ENCODE results near the gene PPIF. TPM values are rescaled to one million over a fixed set of nuclear protein-coding genes. Genes with fewer than 3 reads are reported as not detected.

Gene PPIF
- polyA plus RNA-seq, 1 donor from 2014 or later, result 20.8 TPM

GRCh38 chr10:79354615-79355014 lies 7.3 kb downstream of the PPIF start:
- H3K27ac Mint-ChIP-seq, result peak overlapping the region in 2 of 3 donors; percentile 29 to 63
- no peak overlapping the region for H3K4me3 Mint-ChIP-seq
- H3K27me3 Mint-ChIP-seq, result peaks cover 2% of the 10 kb centered on the region
- peaks cover 27 to 33% (median 29%) of the 10 kb centered on the region in 3 donors for H3K4me1 Mint-ChIP-seq
- no peaks in the 10 kb centered on the region for H3K9me3 Mint-ChIP-seq
- H3K36me3 Mint-ChIP-seq, result peaks cover 17% of the 10 kb centered on the region

- Mint-ChIP-seq H3K4me1 (peaks cover 29 to 33% (median 29%) of the 10 kb centered on the region in 3 donors), H3K4me3 (peak overlapping the region in 1 of 4 donors; percentile 39), H3K27me3 (peaks cover 2% of the 10 kb centered on the region), H3K9me3 (no peaks in the 10 kb centered on the region), H3K27ac (peak overlapping the region in 2 of 3 donors; percentile 17 to 31), H3K36me3 (peaks cover 17% of the 10 kb centered on the region)
Observed at GRCh38 chr10:79355420-79356017, 8.2 kb downstream of the PPIF start.

- peaks cover 17% of the 10 kb centered on the region for H3K36me3 Mint-ChIP-seq
- no peak overlapping the region for H3K4me3 Mint-ChIP-seq
- H3K9me3 Mint-ChIP-seq, result no peaks in the 10 kb centered on the region
- H3K4me1 Mint-ChIP-seq, result peaks cover 29 to 33% (median 29%) of the 10 kb centered on the region in 3 donors
- peaks cover 2% of the 10 kb centered on the region for H3K27me3 Mint-ChIP-seq
- H3K27ac Mint-ChIP-seq, result peak overlapping the region in 1 of 3 donors; percentile 17
Observed at GRCh38 chr10:79356104-79356503, 8.8 kb downstream of the PPIF start.

GRCh38 chr10:79357180-79357579 lies 9.9 kb downstream of the PPIF start:
- Mint-ChIP-seq H3K4me3 (no peak overlapping the region), H3K27me3 (peaks cover 2% of the 10 kb centered on the region), H3K9me3 (no peaks in the 10 kb centered on the region), H3K27ac (no peak overlapping the region), H3K4me1 (peaks cover 29 to 33% (median 29%) of the 10 kb centered on the region in 3 donors), H3K36me3 (peaks cover 19% of the 10 kb centered on the region)

DNA sequence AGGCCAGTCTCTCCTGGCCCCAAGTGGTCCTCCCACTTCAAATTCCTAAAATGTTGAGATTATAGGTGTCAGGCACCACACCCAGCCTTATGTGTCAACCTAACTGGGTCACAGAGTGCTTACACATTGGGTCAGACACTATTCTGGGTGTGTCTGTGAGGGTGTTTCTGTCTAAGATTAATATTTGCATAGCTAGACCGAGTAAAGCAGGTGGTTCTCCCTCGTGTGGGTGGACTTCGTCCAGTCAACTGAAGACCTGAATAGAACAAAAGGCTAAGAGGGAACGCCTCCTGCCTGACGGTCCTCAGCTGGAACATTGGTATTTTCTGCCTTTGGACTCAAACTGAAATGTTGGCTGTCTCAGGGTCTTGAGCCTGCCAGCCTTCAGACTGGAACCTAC lies 11.5 kb downstream of the PPIF start:
- Mint-ChIP-seq H3K4me3 (peak overlapping the region in 1 of 4 donors; percentile 47), H3K27me3 (peaks cover 5% of the 10 kb centered on the region), H3K4me1 (peaks cover 22 to 28% (median 24%) of the 10 kb centered on the region in 3 donors), H3K36me3 (peaks cover 12% of the 10 kb centered on the region), H3K9me3 (no peaks in the 10 kb centered on the region), H3K27ac (no peak overlapping the region)

- H3K9me3 Mint-ChIP-seq, result peaks cover 0 to 4% (median 0%) of the 10 kb centered on the region in 3 donors
- H3K36me3 Mint-ChIP-seq, result peaks cover 7% of the 10 kb centered on the region
- no peak overlapping the region for H3K27ac Mint-ChIP-seq
- peaks cover 18 to 20% (median 19%) of the 10 kb centered on the region in 3 donors for H3K4me1 Mint-ChIP-seq
- peak overlapping the region in 1 of 4 donors; percentile 37 for H3K4me3 Mint-ChIP-seq
- H3K27me3 Mint-ChIP-seq, result peaks cover 5% of the 10 kb centered on the region
Observed at GRCh38 chr10:79359816-79360498, 12.7 kb downstream of the PPIF start.

GRCh38 chr10:79360499-79361342 lies 13.5 kb downstream of the PPIF start:
- Mint-ChIP-seq H3K4me3 (no peak overlapping the region), H3K36me3 (peaks cover 6% of the 10 kb centered on the region), H3K4me1 (peaks cover 13 to 16% (median 15%) of the 10 kb centered on the region in 3 donors), H3K27me3 (peaks cover 5% of the 10 kb centered on the region), H3K27ac (no peak overlapping the region), H3K9me3 (peaks cover 0 to 4% (median 0%) of the 10 kb centered on the region in 3 donors)

DNA sequence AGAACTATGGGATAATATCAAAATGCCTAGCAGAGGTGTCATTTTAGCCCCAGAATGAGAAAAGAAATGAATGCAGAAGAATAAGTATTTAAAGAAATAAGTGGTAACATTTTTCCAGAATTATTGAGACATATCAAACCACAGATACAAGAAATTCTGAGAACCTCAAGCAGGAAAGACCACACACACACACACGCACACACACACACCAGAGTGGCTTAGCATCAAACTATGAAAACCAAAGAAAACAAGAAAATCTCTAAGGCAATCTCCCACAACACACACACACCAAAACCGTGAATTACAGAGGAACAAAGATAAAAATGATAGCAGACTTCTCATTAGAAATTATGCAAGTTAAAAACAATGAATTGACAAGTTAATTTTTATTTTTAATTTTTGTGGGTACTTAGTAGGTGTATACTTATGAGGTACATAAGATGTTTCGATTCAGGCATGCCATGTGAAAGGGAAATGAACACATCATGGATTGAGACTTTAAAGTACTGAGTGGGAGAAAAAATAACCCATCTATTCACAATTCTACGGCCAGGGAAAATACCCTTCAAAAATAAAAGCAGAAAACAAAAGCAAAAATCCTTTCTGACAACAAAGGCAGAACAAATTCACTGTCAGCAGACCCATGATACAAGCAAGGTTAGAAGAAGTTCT lies 14.6 kb downstream of the PPIF start:
- H3K9me3 Mint-ChIP-seq, result peaks cover 0 to 4% (median 0%) of the 10 kb centered on the region in 3 donors
- no peak overlapping the region for H3K4me3 Mint-ChIP-seq
- peaks cover 5% of the 10 kb centered on the region for H3K27me3 Mint-ChIP-seq
- H3K27ac Mint-ChIP-seq, result no peak overlapping the region
- peaks cover 6% of the 10 kb centered on the region for H3K36me3 Mint-ChIP-seq
- peaks cover 10 to 11% (median 10%) of the 10 kb centered on the region in 3 donors for H3K4me1 Mint-ChIP-seq

DNA sequence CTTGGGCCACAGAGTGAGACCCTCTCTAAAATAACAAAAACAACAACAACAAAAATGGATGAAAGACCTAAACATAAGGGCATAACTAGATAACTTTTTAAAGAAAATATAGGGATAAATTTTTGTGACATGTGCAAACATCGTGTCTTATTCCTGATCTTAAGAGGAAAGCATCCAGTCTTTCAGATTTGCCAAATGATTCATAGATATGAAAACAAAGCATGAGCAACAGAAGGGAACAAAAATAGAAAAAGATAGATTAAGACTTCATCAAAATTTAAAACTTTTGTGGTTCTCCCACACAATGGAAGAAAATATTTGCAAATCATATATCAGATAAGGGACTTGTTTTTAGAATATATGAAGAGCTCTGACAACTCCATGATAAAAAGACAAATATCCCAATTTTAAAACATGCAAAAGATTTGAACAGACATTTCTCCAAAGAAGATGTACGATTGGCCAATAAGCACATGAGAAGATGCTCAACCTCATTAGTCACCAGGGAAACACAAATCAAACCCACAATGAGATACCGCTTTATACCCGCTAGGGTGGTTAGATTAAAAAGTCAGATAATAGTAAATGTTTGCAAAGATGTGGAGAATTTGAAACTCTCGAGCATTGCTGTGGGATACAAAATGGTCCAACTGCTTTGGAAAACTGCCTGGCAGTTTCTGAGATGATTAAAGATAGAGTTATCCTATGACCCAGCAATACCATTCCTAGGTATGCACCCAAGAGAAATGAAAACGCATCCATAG lies 20.3 kb downstream of the PPIF start:
- H3K4me3 Mint-ChIP-seq, result no peak overlapping the region
- H3K9me3 Mint-ChIP-seq, result peaks cover 4% of the 10 kb centered on the region in 3 donors
- peaks cover 3% of the 10 kb centered on the region for H3K27me3 Mint-ChIP-seq
- H3K36me3 Mint-ChIP-seq, result no peaks in the 10 kb centered on the region
- H3K4me1 Mint-ChIP-seq, result no peaks in the 10 kb centered on the region
- H3K27ac Mint-ChIP-seq, result no peak overlapping the region

DNA sequence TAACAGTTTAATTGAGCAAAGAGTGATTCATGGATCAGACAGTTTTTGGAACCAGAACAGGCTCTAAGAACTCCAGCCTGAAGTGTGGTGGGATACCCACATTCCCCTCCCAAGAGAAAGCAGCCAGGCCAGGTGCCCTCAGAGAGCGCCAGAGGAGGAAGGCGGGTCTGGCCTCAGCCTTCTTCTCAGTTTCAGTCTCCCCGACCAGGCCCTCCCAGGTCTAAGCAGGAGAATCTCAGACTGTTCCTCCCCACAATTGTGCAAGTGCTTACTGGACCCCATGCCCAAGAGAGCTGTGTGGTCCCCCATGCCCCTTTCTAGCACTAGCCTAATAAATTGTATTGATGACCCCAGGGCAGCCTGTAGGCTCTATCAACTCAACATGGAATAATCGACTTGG lies 25.6 kb downstream of the PPIF start:
- Mint-ChIP-seq H3K4me1 (peaks cover 0 to 3% (median 0%) of the 10 kb centered on the region in 3 donors), H3K9me3 (peaks cover 0 to 4% (median 4%) of the 10 kb centered on the region in 3 donors), H3K27ac (no peak overlapping the region), H3K36me3 (no peaks in the 10 kb centered on the region), H3K27me3 (no peaks in the 10 kb centered on the region), H3K4me3 (no peak overlapping the region)

- Mint-ChIP-seq H3K27ac (peak overlapping the region in 1 of 3 donors; percentile 14), H3K4me1 (peaks cover 0 to 3% (median 0%) of the 10 kb centered on the region in 3 donors), H3K27me3 (no peaks in the 10 kb centered on the region)
Observed at GRCh38 chr10:79374312-79375191, 27.3 kb downstream of the PPIF start.

GRCh38 chr10:79375321-79376077 lies 28.2 kb downstream of the PPIF start:
- Mint-ChIP-seq H3K27me3 (no peaks in the 10 kb centered on the region), H3K4me1 (peaks cover 0 to 3% (median 0%) of the 10 kb centered on the region in 3 donors), H3K36me3 (no peaks in the 10 kb centered on the region), H3K4me3 (no peak overlapping the region), H3K27ac (peak overlapping the region in 1 of 3 donors; percentile 14), H3K9me3 (peaks cover 0 to 4% (median 0%) of the 10 kb centered on the region in 3 donors)

More at GRCh38 chr10:79374312-79375191, 27.3 kb downstream of the PPIF start:
- Mint-ChIP-seq H3K4me3 (peak overlapping the region in 1 of 4 donors; percentile 13), H3K9me3 (peaks cover 0 to 4% (median 4%) of the 10 kb centered on the region in 3 donors), H3K36me3 (no peaks in the 10 kb centered on the region)
